Right ventricle myocardium inferior (tissue), 1 donor: Measurements from ENCODE around the gene FOXB1. TPM values are rescaled to one million over a fixed set of nuclear protein-coding genes. Genes with fewer than 3 reads are reported as not detected.

ENCODE experiments used
- ATAC-seq: fragments of 200-7000 bp; cut with Tn5 transposase; one replicate; pipeline ENCODE4 v1.9.1; 2020; ENCODE audit warnings: mild to moderate bottlenecking, moderate library complexity
- DNase-seq: peaks from one replicate; pipeline ENCODE4 v3.0.0; 2021; ENCODE audit errors: missing footprints
- intact Hi-C: fragments of 100-400 bp; cut with DNase I; formaldehyde crosslinking; loops from one replicate; pipeline ENCODE4 v1.11.0; 2022
- long read RNA-seq: library from polyadenylated mRNA; unstranded; transcript quantifications from one replicate; pipeline ENCODE4 v2.0.0, GENCODE V29; 2021
- total RNA-seq: library from RNA; stranded (reverse); fragmentation: NEBNext Ultra II Directional; extraction: Animal tissue kit (Norgen Biotek cat#: 25700); gene quantifications from one replicate; pipeline ENCODE4 v1.2.1, GENCODE V29; 2021
- donor health status: DM: no; HTN: yes; CAD: no; lungs with severe emphysema.

Gene FOXB1
- total RNA-seq, result not detected
- long read RNA-seq, result 0 reads

DNA sequence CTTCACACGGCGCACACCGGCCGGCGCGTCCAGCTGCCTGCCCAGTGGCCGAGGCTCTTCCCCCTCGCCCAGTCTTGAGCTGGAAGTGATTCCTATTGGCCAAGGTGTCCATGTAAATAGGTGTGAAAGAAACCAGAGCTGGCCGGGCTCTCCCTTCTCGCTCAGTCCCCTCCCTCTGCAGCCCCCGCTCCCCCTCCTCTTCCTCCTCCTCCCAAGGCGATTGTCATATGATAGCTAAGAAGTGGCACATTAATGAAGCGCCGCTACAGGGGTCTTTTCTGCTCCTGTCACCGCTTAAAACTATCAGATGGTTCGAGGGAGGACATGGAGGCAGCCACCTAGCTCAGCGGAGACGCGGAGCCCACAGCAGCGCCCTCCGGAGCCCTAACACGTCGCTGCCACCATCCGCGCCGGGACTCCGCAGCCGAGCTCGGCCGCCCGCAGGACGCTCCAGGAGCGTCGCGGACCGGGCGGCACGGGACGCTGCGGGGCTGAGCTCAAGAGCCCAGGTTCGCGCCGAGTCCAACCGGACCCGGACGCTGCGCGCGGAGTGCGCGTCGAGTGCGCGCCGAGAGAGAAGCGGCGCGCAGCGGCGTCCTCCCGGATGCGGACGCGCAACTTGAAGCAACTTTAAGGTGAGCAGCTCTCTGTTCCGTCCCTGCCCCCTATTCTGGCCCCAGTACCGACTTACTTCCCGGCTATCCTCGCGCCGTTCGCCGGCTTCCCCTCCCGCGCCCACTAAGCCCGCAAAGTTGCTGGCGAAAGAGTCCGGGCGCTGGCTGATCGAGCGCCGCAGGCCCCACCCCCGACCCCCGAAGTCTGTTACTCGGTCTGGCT, at the start of gene FOXB1:
FOXB1 (plus strand) TSS at position 303 of the 837 bp plus-strand sequence. CDS start 653 bp downstream, outside the sequence.
- no peak for ATAC-seq
- DNase-seq, result peak; percentile 58
- intact Hi-C loops, result no loop called here

DNA sequence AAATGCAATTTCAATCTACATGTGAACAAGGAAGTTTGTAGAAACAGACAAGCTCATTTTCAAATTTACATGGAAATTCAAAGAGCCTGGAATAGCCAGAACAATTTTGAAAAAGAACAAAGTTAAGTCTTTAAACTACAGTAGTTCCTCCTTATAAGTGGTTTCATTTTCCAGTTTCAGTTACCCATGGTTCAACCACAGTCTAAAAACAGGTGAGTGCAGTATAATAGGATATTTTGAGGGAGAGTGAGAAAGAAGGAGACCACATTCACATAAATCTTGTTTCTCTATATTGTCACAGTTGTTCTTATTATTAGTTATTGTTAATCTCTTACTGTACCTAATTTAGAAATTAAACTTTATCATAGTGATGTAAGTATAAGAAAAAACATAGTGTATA, 45.8 kb upstream of the FOXB1 start:
- intact Hi-C loops, result no loop called here
- ATAC-seq (no peak), DNase-seq (no peak)

GRCh38 chr15:59960318-59960717, 43.8 kb upstream of the FOXB1 start:
- intact Hi-C loops, result no loop called here
- ATAC-seq (no peak), DNase-seq (no peak)

- no peak for DNase-seq
- no peak for ATAC-seq
- intact Hi-C loops, result no loop called here
Observed at GRCh38 chr15:59963322-59963721, 40.8 kb upstream of the FOXB1 start.

- ATAC-seq, result no peak
- DNase-seq, result no peak
- intact Hi-C loops, result no loop called here
Observed at GRCh38 chr15:59963925-59964324, 40.2 kb upstream of the FOXB1 start.

- DNase-seq (no peak), ATAC-seq (no peak)
- intact Hi-C loops, result no loop called here
Observed at GRCh38 chr15:59965741-59966140, 38.4 kb upstream of the FOXB1 start.

GRCh38 chr15:59966262-59966661, 37.8 kb upstream of the FOXB1 start:
- ATAC-seq, result no peak
- no peak for DNase-seq
- intact Hi-C loops, result no loop called here

DNA sequence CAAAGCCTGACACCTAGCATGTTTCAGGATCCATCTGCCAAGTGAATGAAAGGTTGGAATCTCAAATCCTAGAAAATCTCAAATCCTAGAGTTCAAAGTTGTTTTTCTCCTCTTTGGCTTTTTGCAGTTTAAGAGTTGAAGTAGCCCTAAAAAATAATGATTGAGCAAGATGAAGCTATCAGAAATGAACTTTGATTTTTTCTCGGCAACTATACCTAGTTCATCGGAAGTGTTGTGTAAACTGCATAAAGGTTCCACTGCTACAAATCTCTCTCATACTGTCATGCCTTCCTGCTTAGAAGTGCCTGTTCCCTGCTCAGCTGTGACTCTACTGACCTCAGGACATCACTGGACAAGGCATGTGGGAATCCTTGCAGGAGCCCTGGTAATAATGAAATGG, 35.8 kb upstream of the FOXB1 start:
- ATAC-seq, result no peak

GRCh38 chr15:59972241-59972640, 31.9 kb upstream of the FOXB1 start:
- intact Hi-C loops, result no loop called here
- no peak for DNase-seq
- ATAC-seq, result no peak

More for the DNA sequence above, 35.8 kb upstream of the FOXB1 start:
- intact Hi-C loops, result no loop called here
- no peak for DNase-seq

- DNase-seq (no peak), ATAC-seq (no peak)
- intact Hi-C loops, result no loop called here
Observed at GRCh38 chr15:59976480-59977271, 27.4 kb upstream of the FOXB1 start.

DNA sequence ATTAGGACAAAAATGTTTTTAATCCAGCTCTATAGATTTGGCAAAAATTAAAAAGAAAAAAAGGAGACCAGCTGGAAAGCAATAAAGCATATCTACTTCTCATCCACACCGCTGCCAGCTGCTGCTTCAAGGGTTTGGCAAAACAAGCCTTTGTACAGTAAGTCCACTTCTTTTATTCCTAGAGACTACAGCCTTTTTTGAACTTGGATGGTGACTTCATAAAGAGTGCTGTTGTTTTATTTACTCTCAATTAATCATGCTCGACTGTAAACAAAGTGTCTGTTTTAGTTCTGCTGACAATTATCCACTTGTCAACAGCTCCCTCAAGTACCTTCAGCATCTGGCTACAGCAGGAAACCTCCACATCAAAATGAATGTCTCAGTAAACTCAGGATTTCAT, 12.3 kb upstream of the FOXB1 start:
- DNase-seq, result no peak
- no peak for ATAC-seq
- intact Hi-C loops, result no loop called here

DNA sequence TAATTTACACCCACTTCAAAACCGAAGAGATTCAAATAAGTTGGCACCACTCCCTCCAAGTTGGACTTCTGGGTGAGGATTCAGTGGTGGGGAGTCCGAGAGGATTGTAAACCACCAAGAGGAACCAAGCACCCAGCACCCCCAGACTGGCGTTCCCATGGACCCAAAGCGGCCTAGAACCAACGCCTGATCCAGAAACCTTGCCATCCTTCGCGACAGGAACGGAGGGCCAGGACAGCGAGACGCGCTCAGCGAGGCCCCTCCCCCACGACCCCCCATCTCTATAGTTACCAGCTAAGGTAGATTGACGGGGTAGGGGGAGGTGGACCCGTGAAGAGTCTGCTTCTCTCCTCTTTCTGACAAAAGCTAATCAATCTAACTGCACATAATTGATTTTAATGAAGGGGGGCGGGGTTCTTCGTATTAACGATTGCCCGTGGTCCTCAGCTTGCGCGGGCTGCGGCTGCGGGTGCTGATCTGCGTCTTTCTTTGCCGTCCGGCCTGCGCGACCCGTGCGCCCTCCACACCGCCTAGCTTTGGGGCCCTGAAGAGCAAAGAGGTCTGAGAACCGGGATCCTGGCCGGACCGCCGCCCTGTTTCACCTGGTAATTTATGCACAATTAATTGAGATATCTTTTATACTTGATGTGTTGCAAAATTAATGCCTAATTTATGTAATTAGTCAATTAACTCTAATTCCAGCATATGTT, 10.9 kb upstream of the FOXB1 start:
- DNase-seq (no peak), ATAC-seq (no peak)
- intact Hi-C loops, result no loop called here

GRCh38 chr15:59993950-59994401, 10.1 kb upstream of the FOXB1 start:
- DNase-seq (no peak), ATAC-seq (no peak)
- intact Hi-C loops, result no loop called here

GRCh38 chr15:59994526-59994887, 9.6 kb upstream of the FOXB1 start:
- DNase-seq (no peak), ATAC-seq (no peak)
- intact Hi-C loops, result no loop called here

- DNase-seq (no peak), ATAC-seq (no peak)
- intact Hi-C loops, result no loop called here
Observed at GRCh38 chr15:59994888-59995557, 9.1 kb upstream of the FOXB1 start.

DNA sequence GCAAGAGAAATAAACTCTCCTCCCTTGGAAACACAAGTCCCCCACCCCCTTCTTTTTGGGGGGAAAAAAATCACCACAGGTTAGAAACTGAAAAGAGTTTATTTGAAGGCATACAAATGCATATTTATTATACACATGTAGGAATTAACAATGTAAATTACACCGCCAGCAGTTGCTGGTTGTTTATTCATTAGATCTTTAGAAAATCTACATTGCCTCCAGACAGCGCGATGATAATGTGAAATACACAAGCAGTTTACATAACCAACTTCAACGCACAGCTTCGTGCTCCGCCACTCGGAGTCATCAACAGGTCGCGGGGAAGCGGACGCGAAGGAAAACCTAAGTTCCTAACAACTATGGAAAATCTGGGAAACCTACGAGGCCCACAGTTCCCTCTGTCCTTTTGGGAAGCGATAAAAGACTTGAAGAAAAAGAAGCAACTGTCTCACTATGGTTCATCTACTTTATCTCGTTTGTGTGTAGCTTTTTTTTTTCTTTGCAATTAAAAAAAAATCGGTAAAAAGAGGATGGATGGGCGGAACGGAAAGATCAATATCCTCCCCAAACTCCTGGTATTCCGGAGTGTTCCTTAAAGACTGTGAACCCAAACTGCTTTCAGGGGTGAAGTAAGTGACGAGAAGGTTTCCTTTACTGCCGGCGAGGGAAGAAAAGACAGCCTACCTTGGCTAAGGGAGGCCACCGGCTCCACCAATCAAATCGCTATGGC, 8.4 kb upstream of the FOXB1 start:
- intact Hi-C loops, result no loop called here
- ATAC-seq, result no peak
- DNase-seq, result no peak

- intact Hi-C loops, result no loop called here
- DNase-seq (no peak), ATAC-seq (no peak)
Observed at GRCh38 chr15:59996298-59997041, 7.6 kb upstream of the FOXB1 start.
